Kasumi-1 (cell line): ENCODE data around the gene YDJC.
"Not testable (repeated sequence)": the region's sequence is repeated elsewhere in the genome, so short reads cannot be mapped to it uniquely, and the experiment has no call there.

Experiments
- DNase-seq, 2 experiments: peaks; one replicate each; lab custom pipeline; 2025; lab: John Stamatoyannopoulos, UW

YDJC gene

GRCh38 chr22:21629255-21630149 is at the start of gene YDJC:
Gene YDJC (minus strand): TSS chr22:21630022. CDS start chr22:21630014, 8 bp downstream.
- DNase-seq: peak; percentile 77 to 84

GRCh38 chr22:21679383-21679782 is 49.6 kb upstream of the YDJC start:
- DNase-seq: no peak

GRCh38 chr22:21678842-21679241 is 49.0 kb upstream of the YDJC start:
- not testable (repeated sequence) for DNase-seq

GRCh38 chr22:21677606-21678443 is 48.0 kb upstream of the YDJC start:
- no peak for DNase-seq

- no peak for DNase-seq
These were observed 44.9 kb upstream of the YDJC start for GRCh38 chr22:21674638-21675245.

GRCh38 chr22:21673534-21674321 is 43.9 kb upstream of the YDJC start:
- DNase-seq: no peak

- DNase-seq: peak; percentile 32 to 55
These were observed 42.3 kb upstream of the YDJC start for GRCh38 chr22:21672107-21672629.

- DNase-seq: no peak
These were observed 39.2 kb upstream of the YDJC start for GRCh38 chr22:21669026-21669425.

- no peak for DNase-seq
These were observed 37.0 kb upstream of the YDJC start for GRCh38 chr22:21666786-21667185.

GRCh38 chr22:21665047-21665851 is 35.4 kb upstream of the YDJC start:
- DNase-seq: no peak

GRCh38 chr22:21663738-21664137 is 33.9 kb upstream of the YDJC start:
- no peak for DNase-seq

- no peak for DNase-seq
These were observed 32.2 kb upstream of the YDJC start for GRCh38 chr22:21661991-21662390.

- DNase-seq: no peak
These were observed 31.1 kb upstream of the YDJC start for GRCh38 chr22:21660904-21661303.

GRCh38 chr22:21659864-21660525 is 30.2 kb upstream of the YDJC start:
- DNase-seq: no peak

GRCh38 chr22:21657360-21658032 is 27.7 kb upstream of the YDJC start:
- DNase-seq: peak; percentile 75 to 79

GRCh38 chr22:21657020-21657359 is 27.2 kb upstream of the YDJC start:
- DNase-seq: no peak

GRCh38 chr22:21652547-21653545 is 23.0 kb upstream of the YDJC start:
- DNase-seq: no peak

- peak; percentile 91 to 92 for DNase-seq
These were observed 22.3 kb upstream of the YDJC start for GRCh38 chr22:21652010-21652546.
